ENCODE data around the gene ZBED3. TPM values are rescaled to one million over a fixed set of nuclear protein-coding genes. Genes with fewer than 3 reads are reported as not detected.

The ZBED3 gene
- total and polyA plus RNA-seq, 2 of the 8 experiments (the other 6 are each of a cell fraction or from before 2014, with no cell fraction given), result 7.9 to 9.4 TPM

GRCh38 chr5:77031891-77032290, 55.2 kb downstream of the ZBED3 start:
- FAIRE-seq, result no peak
- no peak overlapping the region for H4K91ac ChIP-seq (replicated peaks; ENCODE audit: insufficient read length, low read length)
- no peak overlapping the region for H4K5ac ChIP-seq (ENCODE audit: insufficient read length, low read depth, low read length)
- H3K23ac ChIP-seq (ENCODE audit: insufficient read length), result no peak overlapping the region
- no peak overlapping the region for H3K4ac ChIP-seq (replicated peaks; ENCODE audit: insufficient read length, low read depth, low read length)
- H2AFZ ChIP-seq (ENCODE audit: low read length), result no peak overlapping the region
- H3K56ac ChIP-seq (replicated peaks; ENCODE audit: insufficient read length, low read depth, low read length), result no peak overlapping the region
- no peak overlapping the region for H3K14ac ChIP-seq (ENCODE audit: insufficient read length)
- H3K4me1 ChIP-seq (replicated peaks in 1 of 4; ENCODE audit: control insufficient read depth in 3 of 4, insufficient read depth in 4 of 4, low read length in 3 of 4), result peaks cover 0 to 7% (median 0%) of the 10 kb centered on the region in 4 experiments; a peak in 1 of 7 replicates
- no peak overlapping the region for H2AK5ac ChIP-seq (ENCODE audit: low read depth, low read length)
- DNase-seq (ENCODE audit: low read depth in 1 of 2, low spot score in 2 of 2), result no peak
- ChIA-PET POLR2A (ENCODE audit: partially characterized antibody) (interaction anchor here (1.2 kb wide), 1 partner anchor 33 kb away, joined by 4 read pairs; no protein-coding TSS in a partner anchor), CTCF (ENCODE audit: partially characterized antibody) (interaction anchor here (0.7 kb wide), 1 partner anchor 56 kb away, joined by 3 read pairs; no protein-coding TSS in a partner anchor)
- no peak overlapping the region for H2BK15ac ChIP-seq (ENCODE audit: low read length)
- H3K9ac ChIP-seq (replicated peaks in 1 of 4; ENCODE audit: extremely low read depth in 1 of 4, low read depth in 3 of 4, low read length in 3 of 4), result no peak overlapping the region
- H2BK120ac ChIP-seq (replicated peaks; ENCODE audit: low read depth, low read length), result no peak overlapping the region
- no peak overlapping the region for H3K18ac ChIP-seq (ENCODE audit: extremely low read depth, low read length)
- peak overlapping the region in 1 of 2 experiments; percentile 66; a peak in 1 of 4 replicates for H3K4me2 ChIP-seq (ENCODE audit: insufficient read depth in 1 of 2, low read depth in 2 of 2, low read length in 2 of 2)
- H4K8ac ChIP-seq (ENCODE audit: extremely low read depth, insufficient read depth, low read length), result no peak overlapping the region
- no peak overlapping the region for H3K27ac ChIP-seq (ENCODE audit: low read depth, low read length)
- H2BK20ac ChIP-seq (ENCODE audit: low read length), result no peak overlapping the region
- H2BK5ac ChIP-seq (ENCODE audit: low read depth, low read length), result no peak overlapping the region
- no peaks in the 10 kb centered on the region for H3K79me2 ChIP-seq (ENCODE audit: control insufficient read depth in 1 of 2, insufficient read depth in 2 of 2, low read length in 2 of 2)
- peaks cover 0 to 18% (median 6%) of the 10 kb centered on the region in 4 experiments; a peak in 4 of 8 replicates for H3K36me3 ChIP-seq (ENCODE audit: control insufficient read depth in 2 of 4, insufficient read depth in 4 of 4, low read length in 3 of 4)
- no peaks in the 10 kb centered on the region; the same call in 1 of the 2 replicates for H3K79me1 ChIP-seq (ENCODE audit: low read depth, low read length)
- 93% methylated on average over 3 of the region's 3 CpGs; no CpG with 5 or more reads in 1 of the 2 experiments for WGBS, 2 experiments (ENCODE audit: extremely low coverage in 1 of 2, insufficient coverage in 1 of 2, insufficient read length in 1 of 2, insufficient replicate concordance in 2 of 2, low coverage in 1 of 2, low lambda C conversion rate in 2 of 2, missing lambda C conversion rate in 1 of 2)
- peaks cover 5% of the 10 kb centered on the region; the same call in 1 of the 2 replicates for H3K23me2 ChIP-seq (ENCODE audit: low read depth, low read length)
- peaks cover 2 to 4% of the 10 kb centered on the region in 2 experiments for H4K20me1 ChIP-seq (replicated peaks in 1 of 2; ENCODE audit: control insufficient read depth in 1 of 2, insufficient read depth in 2 of 2, low read length in 2 of 2)
- H3K4me3 ChIP-seq (ENCODE audit: extremely low read depth in 1 of 4, insufficient read depth in 2 of 4, low read depth in 3 of 4, low read length in 4 of 4), result no peak overlapping the region
- H3K9me3 ChIP-seq (ENCODE audit: insufficient read depth in 2 of 2, low read depth in 1 of 2, low read length in 1 of 2), result peaks cover 17 to 18% of the 10 kb centered on the region in 2 experiments
- H2BK12ac ChIP-seq (ENCODE audit: low read depth, low read length), result no peak overlapping the region
- peaks cover 0 to 7% (median 3%) of the 10 kb centered on the region in 4 experiments; a peak in 4 of 7 replicates for H3K27me3 ChIP-seq (replicated peaks in 1 of 4; ENCODE audit: control insufficient read depth in 3 of 4, extremely low read depth in 1 of 4, insufficient read depth in 3 of 4, low read length in 3 of 4)
- TF ChIP-seq SIN3A (conservative IDR thresholded peaks at IDR 0.05 in 1 of 2, IDR thresholded peaks at IDR 0.05 in 1 of 2; ENCODE audit: low read depth in 1 of 2, low read length in 2 of 2) (no peak), MAX (IDR thresholded peaks at IDR 0.05) (no peak), RFX5 (IDR thresholded peaks at IDR 0.05; ENCODE audit: borderline replicate concordance, low read depth, low read length) (no peak), JUN (IDR thresholded peaks at IDR 0.05; ENCODE audit: low read depth, low read length) (no peak), BRCA1 (IDR thresholded peaks at IDR 0.05; ENCODE audit: low read depth, low read length) (no peak), CTBP2 (IDR thresholded peaks at IDR 0.05; ENCODE audit: borderline replicate concordance, insufficient read depth, insufficient read length, low read length) (no peak), EZH2 (IDR thresholded peaks at IDR 0.05; ENCODE audit: low read depth, low read length, severe bottlenecking) (no peak), GTF2F1 (IDR thresholded peaks at IDR 0.05; ENCODE audit: borderline replicate concordance, low read depth, low read length) (no peak), ASH2L (IDR thresholded peaks at IDR 0.05; ENCODE audit: low read length) (no peak), SRF (IDR thresholded peaks at IDR 0.05; ENCODE audit: low read depth, low read length) (no peak), RNF2 (IDR thresholded peaks at IDR 0.05; ENCODE audit: borderline replicate concordance, low read depth, low read length, missing control alignments, poor library complexity, severe bottlenecking) (no peak)
- TF ChIP-seq, protein P1, sequence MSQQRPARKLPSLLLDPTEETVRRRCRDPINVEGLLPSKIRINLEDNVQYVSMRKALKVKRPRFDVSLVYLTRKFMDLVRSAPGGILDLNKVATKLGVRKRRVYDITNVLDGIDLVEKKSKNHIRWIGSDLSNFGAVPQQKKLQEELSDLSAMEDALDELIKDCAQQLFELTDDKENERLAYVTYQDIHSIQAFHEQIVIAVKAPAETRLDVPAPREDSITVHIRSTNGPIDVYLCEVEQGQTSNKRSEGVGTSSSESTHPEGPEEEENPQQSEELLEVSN (IDR thresholded peaks at IDR 0.05), result no peak
